GDM1 (cell line): ENCODE data around the gene PRXL2B.
A peak's percentile ranks its signal among the peaks of the same experiment; 100 is the strongest.
"Not testable (repeated sequence)": the region's sequence is repeated elsewhere in the genome, so short reads cannot be mapped to it uniquely, and the experiment has no call there.

ENCODE experiments used
- DNase-seq: peaks from one replicate; lab custom pipeline; 2025; lab: John Stamatoyannopoulos, UW

PRXL2B gene

GRCh38 chr1:2550309-2550861 is 36.2 kb upstream of the PRXL2B start:
- not testable (repeated sequence) for DNase-seq

- DNase-seq: not testable (repeated sequence)
Measured at GRCh38 chr1:2551544-2551943, 35.0 kb upstream of the PRXL2B start.

GRCh38 chr1:2552189-2552588 is 34.4 kb upstream of the PRXL2B start:
- DNase-seq: no peak

GRCh38 chr1:2553076-2553475 is 33.5 kb upstream of the PRXL2B start:
- not testable (repeated sequence) for DNase-seq

GRCh38 chr1:2553871-2554620 is 32.5 kb upstream of the PRXL2B start:
- DNase-seq: no peak

- peak; percentile 55 for DNase-seq
Measured at GRCh38 chr1:2554621-2555387, 31.8 kb upstream of the PRXL2B start.

GRCh38 chr1:2555634-2556276 is 30.8 kb upstream of the PRXL2B start:
- DNase-seq: peak; percentile 90

GRCh38 chr1:2556277-2556677 is 30.3 kb upstream of the PRXL2B start, which contains the start of gene TNFRSF14:
TNFRSF14 (plus strand) TSS chr1:2556371; CDS start chr1:2556665, 294 bp downstream.
- DNase-seq: no peak

- DNase-seq: no peak
Measured at GRCh38 chr1:2556678-2557481, 29.7 kb upstream of the PRXL2B start.

GRCh38 chr1:2557482-2558400 is 28.8 kb upstream of the PRXL2B start:
- no peak for DNase-seq

GRCh38 chr1:2558420-2558819 is 28.2 kb upstream of the PRXL2B start:
- DNase-seq: no peak

- no peak for DNase-seq
Measured at GRCh38 chr1:2558861-2559260, 27.7 kb upstream of the PRXL2B start.

GRCh38 chr1:2559509-2560298 is 26.9 kb upstream of the PRXL2B start:
- DNase-seq: no peak

- no peak for DNase-seq
Measured at GRCh38 chr1:2560299-2561073, 26.1 kb upstream of the PRXL2B start.

- no peak for DNase-seq
Measured at GRCh38 chr1:2561446-2561845, 25.1 kb upstream of the PRXL2B start.

GRCh38 chr1:2561898-2562895 is 24.4 kb upstream of the PRXL2B start:
- no peak for DNase-seq

GRCh38 chr1:2563205-2563604 is 23.4 kb upstream of the PRXL2B start:
- no peak for DNase-seq
